GM21423 (cell line): ENCODE data around the gene CHRNB1.
A peak's percentile ranks its signal among the peaks of the same experiment; 100 is the strongest.

Experiments used
- ATAC-seq: cut with Tn5 transposase; IDR thresholded peaks from one replicate; pipeline ENCODE4 v1.9.1; 2021; ENCODE audit warnings: mild to moderate bottlenecking, moderate library complexity; ENCODE audit not compliant: unreplicated experiment

Gene CHRNB1

DNA sequence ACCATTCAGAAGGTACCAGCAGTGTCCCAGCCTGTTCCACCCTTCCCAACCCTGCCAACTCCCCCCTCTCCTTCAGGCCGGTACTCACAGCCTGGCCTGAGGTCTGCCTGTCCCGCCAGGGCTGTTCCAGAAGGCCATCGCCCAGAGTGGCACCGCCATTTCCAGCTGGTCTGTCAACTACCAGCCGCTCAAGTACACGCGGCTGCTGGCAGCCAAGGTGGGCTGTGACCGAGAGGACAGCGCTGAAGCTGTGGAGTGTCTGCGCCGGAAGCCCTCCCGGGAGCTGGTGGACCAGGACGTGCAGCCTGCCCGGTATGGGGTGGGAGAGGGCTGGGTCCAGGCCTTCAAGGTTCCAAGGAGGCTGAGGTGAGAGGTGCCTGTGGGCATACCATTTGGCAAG, 30.0 kb upstream of the CHRNB1 start:
- no peak for ATAC-seq

- no peak for ATAC-seq
Observed at GRCh38 chr17:7415784-7416183, 29.1 kb upstream of the CHRNB1 start.

GRCh38 chr17:7416323-7416722, 28.5 kb upstream of the CHRNB1 start:
- no peak for ATAC-seq

DNA sequence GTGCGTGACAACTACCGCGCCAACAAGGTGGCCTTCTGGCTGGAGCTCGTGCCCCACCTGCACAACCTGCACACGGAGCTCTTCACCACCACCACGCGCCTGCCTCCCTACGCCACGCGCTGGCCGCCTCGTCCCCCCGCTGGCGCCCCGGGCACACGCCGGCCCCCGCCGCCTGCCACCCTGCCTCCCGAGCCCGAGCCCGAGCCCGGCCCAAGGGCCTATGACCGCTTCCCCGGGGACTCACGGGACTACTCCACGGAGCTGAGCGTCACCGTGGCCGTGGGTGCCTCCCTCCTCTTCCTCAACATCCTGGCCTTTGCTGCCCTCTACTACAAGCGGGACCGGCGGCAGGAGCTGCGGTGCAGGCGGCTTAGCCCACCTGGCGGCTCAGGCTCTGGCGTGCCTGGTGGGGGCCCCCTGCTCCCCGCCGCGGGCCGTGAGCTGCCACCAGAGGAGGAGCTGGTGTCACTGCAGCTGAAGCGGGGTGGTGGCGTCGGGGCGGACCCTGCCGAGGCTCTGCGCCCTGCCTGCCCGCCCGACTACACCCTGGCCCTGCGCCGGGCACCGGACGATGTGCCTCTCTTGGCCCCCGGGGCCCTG, 27.7 kb upstream of the CHRNB1 start:
- ATAC-seq = no peak

DNA sequence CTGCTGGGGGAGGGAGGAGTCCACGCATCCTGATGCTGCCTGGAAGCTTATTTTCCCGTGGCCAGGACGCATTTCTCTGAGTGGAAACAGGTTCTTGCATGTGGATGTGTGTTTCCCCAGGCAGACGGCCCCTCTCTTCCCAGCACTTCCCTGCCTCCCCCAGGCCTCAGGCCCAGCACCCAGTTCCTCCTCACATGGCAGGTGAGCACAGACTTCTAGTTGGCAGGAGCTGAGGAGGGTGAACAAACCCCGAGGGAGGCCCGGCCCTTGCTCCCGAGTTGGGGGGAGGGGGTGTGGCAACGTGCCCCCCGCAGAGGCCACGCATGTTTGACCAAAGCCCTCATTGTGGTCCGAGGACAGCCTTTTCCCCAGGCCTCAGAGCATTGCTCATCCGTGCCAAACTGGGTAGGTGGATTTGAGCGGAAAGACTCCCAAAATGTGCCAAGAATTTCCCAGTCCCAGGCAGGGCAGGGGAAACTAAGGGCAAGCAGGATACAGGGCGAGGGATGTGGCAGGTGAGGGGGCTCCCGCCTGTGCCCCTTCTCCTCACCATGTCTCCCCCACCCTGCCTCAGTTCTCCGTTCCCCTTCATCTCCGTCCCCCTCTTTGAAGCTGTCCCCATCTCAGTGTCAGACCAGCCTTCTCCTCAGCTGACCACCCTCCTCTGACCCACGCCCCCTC, 26.2 kb upstream of the CHRNB1 start:
- ATAC-seq = no peak

- no peak for ATAC-seq
Observed at GRCh38 chr17:7419819-7420610, 24.8 kb upstream of the CHRNB1 start, which contains the start of gene SPEM1. SPEM1 (plus strand) TSS chr17:7420324; CDS start chr17:7420385, 61 bp downstream.

DNA sequence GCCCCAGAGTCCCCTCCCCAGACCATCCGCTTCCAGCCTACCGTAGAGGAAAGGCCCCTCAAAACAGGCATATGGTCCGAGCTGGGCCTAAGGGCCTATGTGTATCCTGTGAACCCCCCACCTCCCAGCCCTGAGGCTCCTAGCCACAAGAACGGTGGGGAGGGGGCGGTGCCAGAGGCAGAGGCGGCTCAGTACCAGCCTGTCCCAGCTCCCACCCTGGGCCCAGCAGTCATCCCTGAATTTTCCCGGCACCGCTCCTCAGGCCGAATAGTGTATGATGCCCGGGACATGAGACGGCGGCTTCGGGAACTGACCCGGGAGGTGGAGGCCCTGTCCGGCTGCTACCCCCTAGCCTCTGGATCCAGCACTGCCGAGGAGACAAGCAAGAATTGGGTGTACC, 23.7 kb upstream of the CHRNB1 start:
- no peak for ATAC-seq

DNA sequence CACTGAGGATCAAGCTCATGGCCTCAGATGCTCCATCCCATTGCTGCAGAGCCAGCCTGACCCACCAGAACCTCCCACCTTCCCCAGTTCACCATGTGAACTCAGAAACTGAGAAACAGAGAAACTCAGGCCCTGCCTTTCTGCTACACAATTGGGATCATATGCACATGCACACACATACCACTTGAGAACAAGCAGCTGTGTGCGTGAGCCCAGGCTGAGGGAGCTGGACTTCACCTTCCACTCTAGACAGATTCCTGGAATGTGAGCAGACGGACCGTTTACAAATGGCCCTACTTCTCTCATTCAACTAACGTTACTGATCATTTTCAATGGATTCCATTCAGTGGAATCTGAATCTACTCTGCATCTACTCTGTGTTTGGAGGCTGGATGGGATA, 21.2 kb upstream of the CHRNB1 start:
- ATAC-seq = no peak

DNA sequence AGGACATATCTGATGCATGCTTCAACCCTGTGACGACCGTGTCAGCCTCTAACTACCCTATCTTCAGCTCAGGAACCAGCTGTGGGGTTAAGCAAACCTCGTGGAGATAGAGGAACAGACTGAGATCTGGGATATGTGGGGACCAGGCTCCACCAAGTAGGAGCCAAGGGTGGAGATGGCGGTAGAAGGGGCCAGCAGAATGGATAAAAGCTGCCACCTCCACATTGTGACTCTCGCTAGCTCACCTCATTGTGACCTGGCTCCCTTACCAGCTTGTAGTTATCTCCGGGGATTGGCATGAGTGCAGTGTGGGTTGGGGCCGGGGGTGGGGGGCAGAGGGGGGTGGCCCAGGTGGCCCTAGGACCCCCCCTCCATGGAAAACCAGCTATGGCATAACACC, 19.5 kb upstream of the CHRNB1 start, which contains the start of gene SPEM2:
Gene SPEM2 (plus strand): TSS at position 301 of the 400 bp plus-strand sequence. CDS start 73 bp downstream, at position 374.
- no peak for ATAC-seq

DNA sequence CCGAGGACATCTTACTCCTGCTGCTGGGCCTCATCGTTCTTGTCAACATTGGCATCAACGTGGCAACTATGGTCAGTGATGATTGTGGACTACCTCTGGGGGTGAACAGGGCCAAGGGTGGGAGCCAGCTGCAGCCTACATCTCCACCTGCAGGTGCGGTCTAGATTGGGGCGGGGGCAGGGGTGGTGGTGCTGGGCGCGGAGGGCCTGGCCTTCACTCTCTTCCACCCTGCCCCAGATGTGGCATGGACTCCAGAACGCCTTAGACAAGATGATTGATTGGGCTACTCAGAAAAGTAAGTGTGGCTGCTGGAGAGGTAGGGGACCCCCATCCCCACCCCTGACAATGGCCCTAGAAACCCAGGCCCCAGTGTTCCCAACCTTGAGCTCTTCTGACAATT, 19.1 kb upstream of the CHRNB1 start:
- no peak for ATAC-seq

GRCh38 chr17:7426203-7426863, 18.5 kb upstream of the CHRNB1 start:
- ATAC-seq = no peak

DNA sequence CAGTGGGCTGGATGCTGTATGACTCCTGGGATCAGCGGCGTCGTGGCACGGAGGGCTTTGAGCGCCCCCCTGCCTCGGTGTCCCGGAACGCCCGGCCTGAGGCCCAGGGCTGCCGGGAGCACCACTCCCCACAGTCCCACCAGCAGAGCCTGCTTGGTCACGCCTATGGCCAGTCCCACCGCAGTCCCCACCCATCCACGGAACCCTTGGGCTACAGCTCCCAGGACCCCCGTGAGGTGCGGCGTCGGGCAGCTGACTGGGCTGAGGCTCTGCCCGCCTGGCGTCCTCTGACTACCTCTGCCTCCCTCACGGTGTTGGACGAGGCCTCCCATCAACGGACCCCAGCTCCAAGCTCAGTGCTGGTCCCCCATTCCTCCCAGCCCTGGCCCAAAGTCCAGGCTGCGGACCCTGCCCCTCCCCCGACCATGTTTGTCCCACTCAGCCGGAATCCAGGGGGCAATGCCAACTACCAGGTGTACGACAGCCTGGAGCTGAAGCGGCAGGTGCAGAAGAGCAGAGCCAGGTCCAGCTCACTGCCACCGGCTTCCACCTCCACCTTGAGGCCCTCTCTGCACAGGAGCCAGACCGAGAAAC, 17.9 kb upstream of the CHRNB1 start:
- ATAC-seq = no peak

GRCh38 chr17:7427549-7427948, 17.3 kb upstream of the CHRNB1 start:
- ATAC-seq = no peak

DNA sequence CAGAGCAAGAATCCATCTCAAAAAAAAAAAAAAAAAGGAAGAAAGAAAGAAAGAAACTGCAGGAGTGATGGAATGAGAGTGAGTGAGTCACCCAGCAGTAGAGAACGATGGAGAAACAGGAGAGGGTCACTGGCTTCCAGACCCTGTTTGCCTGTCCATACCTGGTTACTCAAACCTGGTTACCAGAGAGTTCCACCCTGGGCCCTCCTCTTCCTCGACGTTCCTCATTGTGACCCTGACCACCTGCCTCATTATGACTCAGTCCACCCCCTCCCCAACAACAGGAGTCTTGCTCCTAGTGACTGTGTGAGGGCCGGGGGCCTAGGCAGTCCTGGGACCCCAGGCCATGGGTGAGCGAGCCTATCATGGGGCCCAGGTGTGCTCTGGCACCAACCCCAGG, 16.3 kb upstream of the CHRNB1 start, which contains the start of gene SPEM3:
Gene SPEM3 (plus strand): TSS at position 301 of the 400 bp plus-strand sequence. CDS start 46 bp downstream, at position 347.
- ATAC-seq = no peak

GRCh38 chr17:7429722-7430121, 15.1 kb upstream of the CHRNB1 start:
- ATAC-seq = no peak

- ATAC-seq = no peak
Observed at GRCh38 chr17:7431231-7431630, 13.6 kb upstream of the CHRNB1 start.

- no peak for ATAC-seq
Observed at GRCh38 chr17:7432296-7432695, 12.6 kb upstream of the CHRNB1 start.

GRCh38 chr17:7435676-7436555, 8.9 kb upstream of the CHRNB1 start:
- ATAC-seq = peak; percentile 19

DNA sequence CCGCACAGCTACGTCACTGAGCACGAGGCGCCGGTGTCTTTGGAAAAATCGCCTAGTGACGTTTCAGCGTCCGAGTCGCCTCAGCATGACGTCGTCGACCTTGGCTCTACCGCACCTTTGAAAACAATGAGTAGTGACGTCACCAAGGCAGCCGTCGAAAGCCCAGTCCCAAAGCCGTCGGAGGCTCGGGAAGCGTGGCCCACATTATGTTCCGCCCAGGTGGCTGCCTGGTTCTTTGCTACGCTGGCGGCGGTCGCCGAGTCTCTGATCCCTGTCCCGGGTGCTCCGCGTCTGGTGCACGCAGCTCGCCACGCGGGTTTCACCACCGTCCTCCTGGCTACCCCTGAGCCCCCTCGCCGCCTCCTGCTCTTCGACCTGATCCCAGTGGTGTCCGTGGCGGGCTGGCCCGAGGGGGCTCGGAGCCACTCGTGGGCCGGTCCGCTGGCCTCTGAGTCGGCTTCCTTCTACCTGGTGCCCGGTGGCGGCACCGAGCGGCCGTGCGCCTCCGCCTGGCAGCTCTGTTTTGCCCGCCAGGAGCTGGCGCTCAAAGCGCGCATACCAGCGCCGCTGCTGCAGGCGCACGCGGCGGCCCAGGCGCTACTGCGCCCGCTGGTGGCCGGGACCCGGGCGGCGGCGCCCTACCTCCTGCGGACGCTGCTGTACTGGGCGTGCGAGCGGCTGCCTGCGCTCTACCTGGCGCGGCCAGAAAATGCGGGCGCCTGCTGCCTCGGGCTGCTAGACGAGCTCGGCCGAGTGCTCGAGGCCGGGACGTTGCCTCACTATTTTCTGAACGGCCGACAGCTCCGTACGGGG, 8.1 kb upstream of the CHRNB1 start:
- peak; percentile 44 for ATAC-seq
